Stimulated activated CD4-positive, alpha-beta T cell treated with anti-CD3 and anti-CD28 coated beads, TNF-alpha, amount 100 ng/mL, for 48 hours (primary cell): ENCODE measurements around the gene ADPRM.

Source experiments
- DNase-seq, 3 donors: peaks; one replicate each; pipeline ENCODE4 v3.0.0-alpha.2; 2020; ENCODE audit warnings: low read depth in 3 of 3

ADPRM gene

DNA sequence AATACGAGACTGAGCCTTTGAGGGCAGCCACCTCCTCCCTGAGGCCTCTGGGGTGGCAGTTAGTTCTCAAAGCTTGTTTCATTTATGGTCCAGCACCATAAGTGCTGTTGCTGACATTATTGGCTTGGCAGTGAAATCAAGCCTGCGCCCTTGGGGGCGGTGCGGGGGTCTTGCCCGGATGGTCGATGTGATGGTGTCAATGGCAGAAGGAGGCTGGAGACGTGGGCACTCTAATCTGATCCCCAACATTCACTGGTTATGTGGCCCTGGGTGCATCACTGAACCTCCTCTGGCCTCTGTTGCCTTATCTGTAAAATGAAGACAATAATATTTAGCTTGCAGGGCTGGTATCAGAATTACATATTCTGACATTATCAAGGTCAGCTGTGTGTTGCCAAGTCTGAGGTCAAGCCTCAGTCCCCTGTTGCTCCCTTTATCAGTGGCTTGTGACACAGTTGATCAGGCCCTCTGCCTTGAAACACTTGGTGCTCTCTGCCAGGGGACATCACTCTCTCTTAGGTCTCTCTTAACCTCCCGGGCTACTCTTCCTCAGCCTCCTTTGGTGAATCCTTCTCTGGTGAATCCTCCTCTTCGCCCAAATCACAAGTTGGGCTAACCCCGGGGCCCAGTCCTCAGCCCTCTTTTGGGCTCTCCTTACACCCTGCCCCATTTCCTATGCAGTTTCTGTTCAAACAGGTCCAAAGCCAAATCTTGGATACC, 44.2 kb downstream of the ADPRM start:
- DNase-seq = no peak

DNA sequence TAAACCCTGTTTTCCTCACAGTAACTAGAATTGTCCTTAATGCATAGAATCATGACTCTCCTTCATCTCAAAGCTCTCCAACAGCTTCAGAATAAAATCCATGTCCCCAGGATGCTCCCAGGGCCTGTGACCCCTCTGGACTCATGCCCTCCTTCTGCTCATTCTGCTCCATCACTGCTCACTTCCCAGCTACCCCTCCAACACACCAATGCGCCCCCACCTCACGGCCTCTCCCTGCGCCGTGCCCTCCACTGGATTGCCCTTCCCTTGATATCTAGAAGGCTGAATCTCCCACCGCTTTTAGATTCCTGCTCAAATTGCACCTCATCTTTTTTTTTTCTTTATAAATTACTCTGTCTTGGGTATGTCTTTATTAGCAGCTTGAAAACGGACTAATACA, 45.0 kb downstream of the ADPRM start:
- no peak for DNase-seq

DNA sequence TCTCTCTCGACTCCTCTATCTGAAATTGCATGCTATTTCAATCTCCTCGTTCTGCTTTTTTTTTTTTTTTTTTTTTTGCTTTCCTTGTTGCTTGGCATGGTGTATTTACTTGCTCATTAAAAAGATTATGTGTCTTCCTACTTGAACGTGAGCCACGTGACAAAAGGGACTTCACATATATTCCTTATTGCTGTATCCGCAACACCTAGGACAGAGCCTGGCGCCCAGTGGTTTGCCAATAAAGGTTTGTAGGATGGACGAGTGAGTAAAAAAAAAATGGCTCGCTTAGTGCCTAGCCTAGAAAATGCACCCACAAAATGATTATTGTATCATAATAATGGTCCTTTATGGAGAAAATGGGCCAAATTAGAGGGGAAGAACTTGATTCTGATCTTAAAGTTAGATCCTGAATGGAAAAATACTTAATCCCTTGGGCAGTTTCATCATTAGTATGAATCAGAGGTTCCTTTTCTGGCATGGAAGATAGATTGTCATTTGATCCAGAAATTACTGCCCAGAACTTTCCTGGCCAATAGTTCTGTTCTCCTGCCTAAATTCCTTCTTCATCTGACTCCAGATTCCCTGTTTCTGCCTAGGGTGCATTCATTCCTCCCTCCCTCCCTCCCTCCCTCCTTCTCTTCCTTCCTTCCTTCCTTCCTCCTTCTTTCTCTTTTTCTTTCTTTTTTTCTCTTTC, 46.1 kb downstream of the ADPRM start:
- DNase-seq = no peak

DNA sequence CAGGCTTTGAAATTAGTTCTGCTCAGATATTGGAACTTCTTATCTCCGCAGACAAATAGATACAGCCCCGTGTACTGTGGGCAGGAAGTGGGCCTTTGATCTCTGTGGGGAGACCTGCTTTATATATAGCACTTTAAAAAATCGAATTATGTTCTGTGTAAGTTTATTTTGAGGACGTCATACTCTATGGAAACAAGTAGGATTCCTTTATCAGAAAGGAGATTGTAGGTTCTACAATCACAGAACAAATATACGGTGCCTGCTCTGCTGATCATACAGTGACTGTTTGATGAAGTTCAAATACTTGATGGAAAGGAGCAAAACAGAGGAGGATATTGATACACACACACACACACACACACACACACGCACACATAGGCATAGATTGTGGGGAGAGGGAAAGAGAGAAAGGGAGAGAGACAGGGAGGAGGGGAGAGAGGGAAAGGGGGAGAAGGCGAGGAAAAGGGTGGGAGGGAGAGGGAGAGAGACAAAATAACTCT, 47.2 kb downstream of the ADPRM start:
- DNase-seq = no peak

DNA sequence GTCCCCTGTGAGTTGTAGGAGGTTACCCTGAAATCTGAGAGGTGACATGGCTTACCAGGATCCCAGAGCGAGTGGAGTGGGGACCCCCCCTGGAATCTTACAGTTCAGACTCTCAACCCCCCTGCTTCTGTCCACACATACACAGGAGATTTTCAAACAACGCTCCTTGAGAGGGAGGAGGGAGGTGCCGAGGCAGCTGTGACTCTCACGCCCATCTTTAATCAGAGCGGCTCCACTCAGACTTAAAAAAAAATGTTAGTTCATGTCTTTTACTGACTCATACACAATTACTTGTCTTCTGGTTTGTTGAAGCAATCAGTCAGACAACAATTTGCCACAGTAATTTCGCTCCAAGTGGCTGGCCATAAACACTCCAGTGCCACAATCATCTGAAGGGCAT, 47.8 kb downstream of the ADPRM start:
- no peak for DNase-seq

DNA sequence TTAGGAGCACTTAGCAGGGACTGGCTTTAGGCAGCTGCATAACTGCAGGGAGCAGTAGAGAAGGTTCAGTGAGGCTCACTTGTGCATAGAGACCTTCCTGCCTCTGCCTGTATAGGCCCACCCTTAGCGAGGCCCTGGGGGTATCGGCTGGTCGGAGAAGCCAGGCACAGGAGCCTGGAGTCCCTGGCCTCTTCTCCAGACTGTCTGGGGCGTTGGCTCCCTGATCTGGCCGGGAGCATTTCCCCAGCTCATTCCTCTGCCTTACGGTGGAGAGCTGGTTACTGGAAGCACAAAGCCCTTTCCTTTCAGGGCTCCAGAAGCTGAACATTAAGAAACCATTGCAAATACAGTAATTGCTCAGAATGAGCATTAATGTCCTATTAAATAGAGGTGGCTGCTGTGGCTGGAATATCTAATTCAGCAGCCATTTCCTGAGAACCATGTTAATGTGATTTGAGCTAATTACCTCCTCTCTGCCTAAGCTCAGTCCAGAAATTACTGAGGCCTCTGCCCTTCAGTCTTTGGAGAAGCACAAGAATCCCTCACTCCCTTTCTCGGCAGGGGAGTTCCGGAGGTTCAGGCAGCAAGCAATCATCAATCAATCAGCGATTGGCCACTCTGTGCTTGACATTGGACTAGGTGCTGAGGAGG, 51.3 kb downstream of the ADPRM start:
- no peak for DNase-seq

DNA sequence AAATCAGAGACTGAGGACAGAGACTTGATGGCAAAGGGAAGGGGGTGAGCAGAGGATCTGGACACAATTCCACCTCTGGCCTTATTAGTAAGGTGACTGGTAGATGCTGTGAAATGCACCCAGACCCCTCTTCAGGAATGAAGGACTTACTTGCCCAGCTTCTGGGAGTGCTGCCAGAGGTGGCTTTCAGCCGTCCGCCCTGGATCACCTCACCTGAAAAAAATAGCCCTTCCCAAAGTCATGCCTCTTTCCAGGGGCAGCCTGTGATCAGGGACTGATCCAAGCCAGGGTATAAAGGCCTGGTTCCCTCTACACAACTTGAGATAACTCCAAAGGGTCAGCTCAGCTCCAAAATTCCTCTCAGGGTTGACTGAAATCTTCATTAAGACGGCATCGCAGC, 52.8 kb downstream of the ADPRM start:
- DNase-seq = no peak

DNA sequence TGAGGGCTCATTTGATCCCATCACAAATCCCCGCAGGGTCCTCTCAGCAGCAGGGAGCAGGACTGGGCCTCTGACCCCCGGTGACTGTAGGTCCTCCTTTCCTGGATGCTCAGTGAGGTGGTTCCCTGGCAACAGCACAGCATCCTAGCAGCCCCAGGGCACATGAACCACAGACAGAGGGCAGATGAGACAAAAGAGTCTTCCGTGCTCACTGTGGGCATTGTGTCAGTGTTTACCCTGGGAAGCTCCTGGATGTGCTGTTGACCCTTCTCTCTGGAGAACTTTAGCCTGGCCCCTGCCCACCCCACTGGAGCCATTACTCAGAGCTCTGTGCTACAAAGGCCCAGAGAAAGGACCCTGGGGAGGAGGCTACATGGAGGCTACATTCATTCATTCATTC, 54.2 kb downstream of the ADPRM start:
- DNase-seq = no peak

DNA sequence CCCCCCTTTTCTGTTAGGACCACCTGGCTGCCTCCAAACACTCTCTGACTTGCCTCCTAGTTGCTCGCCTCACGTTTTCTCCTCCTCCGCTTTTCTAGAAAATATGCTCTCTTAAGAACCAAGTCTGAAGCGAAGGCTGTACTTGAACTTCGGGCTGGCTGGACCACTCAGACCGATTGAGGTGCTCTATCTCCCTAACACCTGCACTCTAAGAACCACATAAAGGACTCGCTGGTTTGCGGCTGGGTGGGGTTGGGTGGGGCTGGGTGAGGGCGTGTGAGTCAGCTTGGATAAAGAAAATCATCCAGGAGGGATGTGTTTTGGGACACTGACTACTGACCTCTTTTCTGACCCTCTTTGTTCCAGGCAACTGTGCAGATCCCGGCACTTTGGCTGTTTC, 55.3 kb downstream of the ADPRM start:
- no peak for DNase-seq

DNA sequence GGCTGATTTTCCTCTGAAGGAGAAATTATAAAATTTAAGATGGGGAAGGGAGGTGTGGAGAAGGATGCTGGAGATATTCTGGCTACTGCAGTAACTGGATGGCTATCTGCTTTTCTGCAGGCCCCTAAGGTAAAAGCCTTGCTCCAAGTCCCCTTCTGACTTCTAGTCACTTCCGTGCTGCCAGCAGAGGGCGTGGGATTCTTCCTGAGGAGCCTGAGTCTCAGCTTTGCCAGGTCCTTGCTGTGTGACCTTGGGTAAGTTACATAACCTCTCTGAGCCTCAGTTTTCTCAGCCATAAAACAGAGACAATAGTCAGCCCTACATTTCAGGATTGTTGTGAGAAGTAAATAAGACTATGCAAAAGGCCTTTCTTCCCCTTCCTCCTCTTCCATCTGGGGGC, 56.7 kb downstream of the ADPRM start:
- no peak for DNase-seq

DNA sequence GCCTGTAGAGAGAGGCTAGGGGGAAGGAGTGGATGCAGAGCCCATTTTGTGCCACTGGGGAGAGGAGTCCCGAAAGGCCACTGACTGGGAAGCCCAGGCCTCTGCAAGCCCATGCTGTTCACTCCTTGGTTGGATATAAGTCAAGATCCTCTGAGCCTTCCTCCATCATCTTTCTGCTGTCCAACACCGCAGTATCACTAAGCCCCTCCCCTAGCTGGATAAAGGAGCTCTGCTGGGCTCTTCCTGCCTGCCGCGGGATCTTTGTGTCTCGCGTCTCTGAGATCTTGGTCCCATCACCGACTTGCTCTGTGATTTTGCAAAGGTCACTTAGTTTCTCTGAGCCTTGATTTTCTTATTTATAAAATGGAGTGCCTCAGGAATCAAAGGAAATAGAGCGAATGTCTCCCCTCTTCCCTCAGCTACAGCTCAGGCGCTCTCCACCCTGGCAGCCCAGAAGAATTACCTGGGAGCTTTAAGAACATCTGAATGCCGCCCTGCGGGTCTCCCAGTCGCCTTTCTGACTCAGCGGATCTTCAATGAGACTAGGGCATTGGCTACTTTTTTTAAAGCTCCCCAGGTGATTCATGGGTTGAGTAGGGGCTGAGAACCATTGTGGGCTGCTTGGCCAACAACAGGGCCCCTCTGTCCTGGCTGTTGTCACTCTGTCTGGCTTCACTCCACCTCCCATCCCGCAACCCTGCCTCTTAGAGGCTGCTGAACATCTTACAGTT, 57.6 kb downstream of the ADPRM start:
- no peak for DNase-seq

DNA sequence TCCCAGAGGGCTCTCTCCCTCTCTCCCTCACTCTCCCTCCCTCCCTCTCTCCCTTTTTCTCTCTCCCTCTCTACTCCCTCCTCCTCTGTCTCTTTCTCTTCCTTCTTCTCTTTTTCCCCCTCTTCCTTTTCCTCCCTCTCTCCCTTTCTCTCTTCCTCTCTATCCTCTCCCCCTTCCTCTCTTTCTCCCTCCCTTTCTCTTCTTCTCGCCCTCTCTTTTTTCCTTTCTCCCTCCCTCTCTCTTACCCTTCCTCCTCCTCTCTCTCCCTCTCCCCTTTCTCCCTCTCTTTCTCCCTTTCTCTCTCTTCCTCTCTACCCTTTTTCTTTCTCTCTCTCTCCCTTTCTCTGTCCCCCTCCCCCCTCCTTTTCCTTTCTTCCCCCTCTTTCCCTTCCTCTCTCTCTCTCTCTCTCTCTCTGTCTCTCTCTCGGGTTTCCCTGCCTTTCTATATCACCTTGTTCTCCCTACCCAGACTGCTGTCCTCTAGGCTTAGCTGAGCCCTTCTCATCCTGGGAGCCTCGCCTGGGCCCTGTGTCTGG, 58.3 kb downstream of the ADPRM start:
- DNase-seq = no peak

DNA sequence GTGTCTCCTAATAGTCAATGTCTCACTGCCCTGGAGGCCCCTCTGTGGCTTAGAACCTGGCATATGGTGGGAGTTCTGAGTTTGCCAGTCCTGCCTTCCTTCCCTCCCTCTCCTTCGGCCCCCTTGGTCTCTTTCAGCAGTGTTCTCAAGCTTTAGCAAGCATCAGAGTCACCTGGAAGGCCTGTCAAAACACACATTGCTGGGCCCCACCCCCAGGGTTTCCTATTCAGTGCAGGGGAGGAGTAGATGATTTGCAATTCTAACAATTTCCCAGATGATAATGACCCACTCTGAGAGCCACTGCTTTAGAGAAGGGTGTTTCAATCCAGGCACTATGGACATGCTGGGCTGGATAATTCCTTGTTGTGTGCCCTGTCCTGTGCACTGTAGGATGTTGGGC, 58.8 kb downstream of the ADPRM start:
- DNase-seq = no peak

DNA sequence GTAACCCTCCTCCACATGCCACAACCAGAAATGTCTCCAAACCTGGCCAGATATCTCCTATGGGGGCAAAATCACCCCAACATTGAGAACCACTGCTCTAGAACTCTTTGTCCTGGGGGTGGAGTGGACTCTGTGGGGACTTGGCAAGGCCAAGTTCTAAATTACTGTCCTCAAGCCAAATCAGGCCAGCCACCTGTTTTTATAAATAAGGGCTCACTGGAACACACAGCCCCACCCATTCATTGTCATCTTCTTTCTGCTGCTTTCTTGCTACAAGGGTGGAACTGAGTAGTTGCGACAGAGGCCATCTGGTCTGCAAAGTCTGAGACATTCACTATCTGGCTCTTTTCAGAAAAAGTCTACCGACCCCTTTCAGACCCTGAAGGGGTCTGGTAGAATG, 59.2 kb downstream of the ADPRM start:
- no peak for DNase-seq

DNA sequence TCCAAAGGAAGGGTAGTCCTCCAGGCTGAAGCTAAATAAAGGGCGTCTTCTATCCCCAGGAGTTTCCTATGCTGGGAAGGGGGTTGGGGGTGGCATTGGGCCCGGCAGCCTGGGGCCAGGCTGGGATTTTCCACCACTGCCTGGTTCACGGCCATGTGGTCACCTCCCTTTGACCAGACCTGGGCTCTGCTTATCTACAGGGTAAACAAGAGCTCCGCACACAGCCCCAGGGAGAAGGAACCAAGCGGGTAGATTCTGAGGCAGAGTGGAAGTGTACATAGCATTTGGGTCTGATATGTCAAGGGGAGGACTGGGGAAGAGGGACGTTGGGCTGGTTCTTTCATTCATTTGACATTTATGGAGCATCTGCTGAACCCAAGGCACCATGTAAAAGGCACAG, 59.7 kb downstream of the ADPRM start:
- DNase-seq = no peak

DNA sequence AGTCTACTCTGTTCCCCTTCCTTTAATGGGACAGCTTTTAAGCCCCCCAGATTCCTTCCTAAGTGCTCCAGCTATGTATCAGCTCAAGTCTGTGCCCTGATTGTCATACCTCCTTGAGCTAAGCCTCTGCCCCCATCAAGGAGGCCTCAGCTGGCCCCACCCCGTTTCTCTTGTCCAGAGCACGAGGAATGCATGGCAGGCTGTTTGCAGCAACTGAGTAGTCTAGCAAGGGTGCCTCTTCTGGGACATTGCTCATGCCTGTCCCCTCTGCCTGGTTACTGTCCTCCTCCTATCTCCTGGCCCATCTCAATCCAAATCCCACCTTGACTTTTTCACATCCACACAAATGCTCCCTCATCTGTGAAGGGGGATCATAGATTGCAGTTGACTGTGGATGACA, 60.3 kb downstream of the ADPRM start:
- DNase-seq = no peak

DNA sequence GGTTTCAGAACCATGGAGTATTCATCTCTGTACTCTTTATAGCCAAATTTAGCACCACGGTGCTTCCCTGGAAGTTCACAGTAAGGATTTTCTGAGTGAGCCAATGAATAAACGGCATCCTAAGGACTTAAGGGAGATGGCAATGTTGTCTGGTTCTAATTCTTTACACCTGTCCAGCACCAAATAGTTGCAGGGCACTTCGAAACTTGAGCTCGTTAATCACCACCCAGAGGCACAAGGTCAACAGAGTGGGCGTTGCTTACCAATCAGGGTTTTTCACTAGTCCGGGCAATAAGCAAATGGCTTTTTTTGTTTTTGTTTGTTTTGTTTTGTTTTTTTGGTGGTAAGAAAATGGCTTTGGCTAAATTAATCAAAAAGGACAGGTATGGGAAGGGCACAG, 60.7 kb downstream of the ADPRM start:
- DNase-seq = no peak
